Kidney epithelial cell (primary cell): ENCODE data around the gene IL7R. TPM values are rescaled to one million over a fixed set of nuclear protein-coding genes. Genes with fewer than 3 reads are reported as not detected.

Source experiments
- DNase-seq: peaks from one replicate; pipeline ENCODE4 v3.0.0-alpha.2; 2010; ENCODE audit warnings: low read depth
- H3K27me3 ChIP-seq: 2 replicates; pipeline ENCODE4 v1.6.0; 2011; ENCODE audit warnings: low read length; ENCODE audit not compliant: control insufficient read depth, insufficient read depth
- H3K36me3 ChIP-seq: 2 replicates; pipeline ENCODE4 v1.5.1; 2011; ENCODE audit warnings: low read length; ENCODE audit not compliant: control insufficient read depth, insufficient read depth
- H3K4me3 ChIP-seq: 2 replicates; pipeline ENCODE4 v1.5.1; 2011; ENCODE audit warnings: low read depth, mild to moderate bottlenecking, control low read depth, low read length
- total RNA-seq: library from RNA; depleted of rRNA; stranded (reverse); fragments of >200 nt; gene quantifications from 2 replicates; pipeline ENCODE4 v1.2.3, GENCODE V29; 2015
- TF ChIP-seq, protein P1 (sequence below): IDR thresholded peaks from 2 replicates; pipeline ENCODE4 v1.5.1; 2011; ENCODE audit warnings: mild to moderate bottlenecking, moderate library complexity, low read length, control low read depth, inconsistent platforms; ENCODE audit not compliant: insufficient read depth, poor library complexity, severe bottlenecking

Gene IL7R
- total RNA-seq, 1 donor from 2014 or later = 1.6 TPM

DNA sequence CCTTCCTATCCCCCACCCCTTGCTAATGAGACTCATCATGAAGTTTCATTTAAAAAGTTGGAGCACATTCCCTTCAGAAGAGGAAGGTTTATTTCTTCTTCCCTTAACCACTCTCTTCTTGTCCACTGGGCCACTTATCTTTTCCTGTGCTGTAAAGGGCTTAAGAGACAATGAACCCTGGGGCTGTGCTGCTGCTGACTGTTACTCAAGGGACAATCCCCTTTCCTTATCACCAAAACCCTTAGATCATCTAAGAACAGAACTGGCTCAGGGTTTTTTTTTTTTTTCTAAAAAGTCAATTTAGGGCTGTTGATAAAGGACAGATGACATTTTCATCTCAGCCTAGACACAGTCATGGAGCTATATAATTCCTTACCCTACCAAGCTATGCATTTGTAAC lies 52.1 kb downstream of the IL7R start:
- no peak overlapping the region for H3K4me3 ChIP-seq
- no peaks in the 10 kb centered on the region for H3K36me3 ChIP-seq
- H3K27me3 ChIP-seq = no peaks in the 10 kb centered on the region
- TF ChIP-seq, protein P1, sequence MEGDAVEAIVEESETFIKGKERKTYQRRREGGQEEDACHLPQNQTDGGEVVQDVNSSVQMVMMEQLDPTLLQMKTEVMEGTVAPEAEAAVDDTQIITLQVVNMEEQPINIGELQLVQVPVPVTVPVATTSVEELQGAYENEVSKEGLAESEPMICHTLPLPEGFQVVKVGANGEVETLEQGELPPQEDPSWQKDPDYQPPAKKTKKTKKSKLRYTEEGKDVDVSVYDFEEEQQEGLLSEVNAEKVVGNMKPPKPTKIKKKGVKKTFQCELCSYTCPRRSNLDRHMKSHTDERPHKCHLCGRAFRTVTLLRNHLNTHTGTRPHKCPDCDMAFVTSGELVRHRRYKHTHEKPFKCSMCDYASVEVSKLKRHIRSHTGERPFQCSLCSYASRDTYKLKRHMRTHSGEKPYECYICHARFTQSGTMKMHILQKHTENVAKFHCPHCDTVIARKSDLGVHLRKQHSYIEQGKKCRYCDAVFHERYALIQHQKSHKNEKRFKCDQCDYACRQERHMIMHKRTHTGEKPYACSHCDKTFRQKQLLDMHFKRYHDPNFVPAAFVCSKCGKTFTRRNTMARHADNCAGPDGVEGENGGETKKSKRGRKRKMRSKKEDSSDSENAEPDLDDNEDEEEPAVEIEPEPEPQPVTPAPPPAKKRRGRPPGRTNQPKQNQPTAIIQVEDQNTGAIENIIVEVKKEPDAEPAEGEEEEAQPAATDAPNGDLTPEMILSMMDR = no peak
- no peak for DNase-seq

DNA sequence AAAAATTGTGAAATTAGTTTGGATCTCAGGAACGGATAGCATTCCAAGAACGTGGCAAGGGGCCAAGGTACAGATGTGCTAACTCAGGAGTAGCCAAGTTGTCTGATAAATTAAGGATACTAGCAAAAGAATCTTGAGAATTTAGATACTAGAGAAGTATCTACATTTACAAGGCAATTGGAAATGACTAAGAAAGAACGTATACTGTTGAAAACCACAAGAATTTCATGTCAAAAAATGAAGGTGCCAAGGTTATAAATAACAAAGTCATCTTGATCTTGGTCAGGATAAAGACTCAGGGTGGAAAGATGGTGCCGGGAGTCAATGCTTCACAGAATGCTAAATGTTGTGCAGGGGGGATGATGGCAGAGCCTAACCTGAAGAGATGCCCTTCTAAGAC lies 62.5 kb downstream of the IL7R start:
- TF ChIP-seq, protein P1 = no peak
- Histone ChIP-seq H3K27me3 (no peaks in the 10 kb centered on the region), H3K4me3 (no peak overlapping the region), H3K36me3 (no peaks in the 10 kb centered on the region)
- no peak for DNase-seq

DNA sequence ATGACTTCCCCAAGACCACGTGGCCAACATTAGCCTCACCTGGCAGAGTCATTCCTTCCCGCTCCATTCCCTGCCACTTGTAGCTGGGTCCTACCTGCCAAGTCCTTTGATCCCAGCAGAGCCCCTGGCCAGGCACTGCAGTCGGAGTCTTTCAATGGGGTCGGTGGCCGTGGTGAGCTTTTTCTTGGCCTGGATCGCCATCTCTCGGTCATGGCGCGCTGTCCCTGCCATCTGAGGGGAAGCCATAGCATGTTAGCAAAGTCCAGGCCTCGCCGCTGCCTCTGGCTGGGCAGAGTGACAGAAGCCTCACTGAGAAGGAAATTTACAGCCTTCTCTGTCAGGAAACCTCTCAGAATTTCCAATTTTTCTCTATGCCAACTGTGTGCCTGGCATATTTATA lies 64.2 kb downstream of the IL7R start:
- Histone ChIP-seq H3K27me3 (peaks cover 3% of the 10 kb centered on the region), H3K36me3 (no peaks in the 10 kb centered on the region), H3K4me3 (no peak overlapping the region)
- no peak for DNase-seq
- TF ChIP-seq, protein P1 = no peak

DNA sequence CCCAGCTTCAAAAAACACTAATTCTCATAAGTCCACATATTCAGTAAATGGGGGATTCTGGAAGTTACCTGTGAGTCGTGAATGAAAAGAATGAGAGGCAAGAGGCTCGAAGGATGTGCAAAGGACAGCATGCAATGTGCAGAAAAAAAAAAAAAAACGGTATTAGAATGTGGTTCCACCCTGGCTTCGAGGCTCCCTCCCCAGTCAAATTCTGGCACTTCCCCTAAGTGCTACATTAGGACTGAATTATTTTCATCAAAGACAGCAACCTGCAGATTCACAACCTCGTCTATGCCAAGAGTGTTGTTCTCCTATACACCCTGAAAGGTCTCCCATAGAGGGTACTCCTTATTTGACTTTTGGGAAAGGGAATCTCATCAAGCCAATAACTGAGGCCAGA lies 65.2 kb downstream of the IL7R start:
- TF ChIP-seq, protein P1 = no peak
- Histone ChIP-seq H3K4me3 (no peak overlapping the region), H3K27me3 (peaks cover 5% of the 10 kb centered on the region), H3K36me3 (no peaks in the 10 kb centered on the region)
- DNase-seq = no peak

DNA sequence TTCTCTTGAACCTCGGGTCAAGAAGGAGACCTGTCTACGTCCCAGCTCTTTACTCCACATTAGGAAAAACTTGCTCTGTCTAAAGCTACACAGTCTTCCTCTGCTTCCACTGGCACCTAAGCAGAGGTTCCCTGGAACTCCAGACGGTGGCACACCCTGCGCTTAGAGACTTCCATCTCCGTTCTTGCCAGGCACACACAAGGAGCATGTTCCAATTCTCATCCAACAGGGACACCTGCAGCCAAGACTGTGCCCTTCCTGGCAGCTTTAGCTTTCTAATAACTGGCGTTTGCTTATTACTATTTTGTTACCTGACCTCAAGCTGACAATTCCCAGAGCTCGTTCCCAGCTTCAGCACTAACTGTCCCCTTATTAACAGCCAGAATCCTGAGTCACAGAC lies 65.8 kb downstream of the IL7R start:
- no peak for DNase-seq
- H3K4me3 ChIP-seq = no peak overlapping the region
- H3K27me3 ChIP-seq = peaks cover 5% of the 10 kb centered on the region
- TF ChIP-seq, protein P1 = no peak
- H3K36me3 ChIP-seq = no peaks in the 10 kb centered on the region

DNA sequence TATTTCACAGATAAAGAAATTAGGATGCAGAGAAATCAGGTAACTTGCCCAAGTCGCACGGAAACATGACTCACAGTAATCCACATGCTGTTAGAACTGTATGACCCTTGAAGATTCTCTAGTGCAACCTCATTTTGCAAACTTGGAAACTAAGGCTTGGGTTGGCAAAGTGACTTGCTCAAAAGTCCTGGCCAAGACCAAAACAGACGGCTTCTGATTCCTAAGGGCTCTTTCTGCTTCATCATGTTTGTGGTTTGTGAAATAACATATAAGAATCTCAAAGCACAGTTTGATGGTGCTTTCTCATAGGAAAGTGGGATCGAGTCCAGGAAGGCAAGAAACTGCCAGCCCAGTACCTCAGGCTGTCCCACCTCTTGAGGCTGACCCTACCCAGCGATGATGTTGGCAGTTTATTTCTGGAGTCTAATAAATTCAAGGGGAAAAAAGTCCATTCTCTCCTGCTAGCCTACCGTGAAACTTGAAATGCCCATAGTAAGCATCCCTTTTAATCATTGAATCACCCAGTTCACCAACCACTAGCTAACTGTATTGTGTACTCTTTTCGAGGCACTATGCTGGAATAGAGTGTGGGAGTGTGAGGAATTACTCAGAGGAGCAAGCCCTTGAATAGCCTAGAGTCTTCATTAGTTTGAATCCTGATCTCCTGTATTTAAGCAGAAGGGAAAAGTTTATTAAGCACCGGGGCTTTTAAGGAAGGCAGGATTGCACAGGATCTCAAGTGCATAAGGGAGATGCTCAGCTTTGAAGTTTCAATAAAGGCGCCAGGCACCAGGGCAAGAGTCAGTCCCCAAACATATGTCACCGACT lies 67.6 kb downstream of the IL7R start:
- Histone ChIP-seq H3K36me3 (no peaks in the 10 kb centered on the region), H3K4me3 (no peak overlapping the region), H3K27me3 (peaks cover 5% of the 10 kb centered on the region)
- no peak for DNase-seq
- TF ChIP-seq, protein P1 = no peak
